Left lung (tissue), 10 donors: ENCODE results near the gene OSBPL2. TPM values are rescaled to one million over a fixed set of nuclear protein-coding genes. Genes with fewer than 3 reads are reported as not detected.

ENCODE experiments used
- ATAC-seq: fragments of 200-7000 bp; cut with Tn5 transposase; one replicate; pipeline ENCODE4 v1.9.1; 2020; ENCODE audit warnings: moderate library complexity
- DNase-seq, 4 donors: peaks; one replicate each; pipeline ENCODE4 v3.0.0-alpha.2; 2013 to 2020
- H3K27ac ChIP-seq, 2 donors: fragments of 200-600 bp; sonication (generic) in 1 of 2; one replicate each; pipeline versions ENCODE4 v1.5.0 to v1.8.0; 2020 to 2021
- H3K27me3 ChIP-seq, 2 donors: fragments of 200-600 bp; sonication (generic) in 1 of 2; one replicate each; pipeline versions ENCODE4 v1.5.0 to v1.8.0; 2020 to 2021
- H3K36me3 ChIP-seq, 2 donors: fragments of 200-600 bp; sonication (generic) in 1 of 2; one replicate each; pipeline versions ENCODE4 v1.5.0 to v1.8.0; 2020 to 2021
- H3K4me1 ChIP-seq, 2 donors: fragments of 200-600 bp; one replicate each; pipeline ENCODE4 v1.8.0; 2021
- H3K4me3 ChIP-seq, 2 donors: fragments of 200-600 bp; sonication (generic) in 1 of 2; one replicate each; pipeline versions ENCODE4 v1.5.0 to v1.8.0; 2020 to 2021; ENCODE audit warnings: mild to moderate bottlenecking in 1 of 2
- H3K9me3 ChIP-seq, 2 donors: fragments of 200-600 bp; sonication (generic) in 1 of 2; one replicate each; pipeline versions ENCODE4 v1.5.0 to v1.8.0; 2020 to 2021
- intact Hi-C, 2 donors: fragments of 100-400 bp; cut with DNase I; formaldehyde crosslinking; loops; one replicate each; pipeline versions ENCODE4 v1.11.2 to v1.14.2; 2022
- polyA plus RNA-seq, 6 donors: library from polyadenylated mRNA; unstranded; fragments of 120-200 nt; gene quantifications; one replicate each; pipeline ENCODE4 v1.2.1, GENCODE V29; 2013; ENCODE audit not compliant: insufficient read length in 6 of 6
- total RNA-seq, 2 donors: library from RNA; stranded (reverse); fragmentation: NEBNext Ultra II Directional; extraction: Animal tissue kit (Norgen Biotek cat#: 25700); gene quantifications; one replicate each; pipeline ENCODE4 v1.2.1, GENCODE V29; 2021
- TF ChIP-seq, protein P1 (sequence below), 2 donors: fragments of 200-600 bp; sonication (generic) in 1 of 2; IDR thresholded peaks; one replicate each; pipeline versions ENCODE4 v1.5.0 to v1.8.0; 2021; ENCODE audit warnings: antibody characterized with exemption in 2 of 2
- donor health status: DM: no; HTN: yes; CAD: no.
- donor health status: DM: no; HTN: no; CAD: no.

The OSBPL2 gene
- total and polyA plus RNA-seq, 8 donors = 25.6 to 47.3 (median 32.4) TPM

DNA sequence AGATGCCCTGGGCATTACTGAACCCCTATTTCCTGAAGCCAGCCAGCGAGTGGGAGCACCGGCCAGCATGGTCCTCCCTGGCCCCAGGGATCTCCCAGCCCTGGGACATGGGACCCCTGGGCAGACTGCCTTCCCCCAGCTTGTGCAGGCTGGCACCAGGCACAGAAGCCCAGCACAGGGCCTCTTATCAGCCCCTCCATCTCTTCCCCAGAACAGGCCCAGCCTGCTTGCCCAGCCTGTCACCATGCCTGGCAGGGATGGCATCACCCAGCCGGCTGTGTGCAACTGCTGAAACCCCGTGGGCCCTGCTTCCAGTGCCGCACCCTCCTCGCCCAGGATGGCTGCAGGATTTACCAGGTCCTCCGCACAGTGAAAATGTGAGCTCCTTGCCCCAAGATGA lies 6.1 kb upstream of the OSBPL2 start:
- no peak overlapping the region for H3K27ac ChIP-seq
- no peak overlapping the region for H3K4me3 ChIP-seq
- DNase-seq (peak in 2 of 4 donors; percentile 30 to 52), ATAC-seq (no peak)
- H3K4me1 ChIP-seq = no peaks in the 10 kb centered on the region
- peaks cover 0 to 39% of the 10 kb centered on the region in 2 donors for H3K27me3 ChIP-seq
- intact Hi-C loops = no loop called here
- TF ChIP-seq, protein P1, sequence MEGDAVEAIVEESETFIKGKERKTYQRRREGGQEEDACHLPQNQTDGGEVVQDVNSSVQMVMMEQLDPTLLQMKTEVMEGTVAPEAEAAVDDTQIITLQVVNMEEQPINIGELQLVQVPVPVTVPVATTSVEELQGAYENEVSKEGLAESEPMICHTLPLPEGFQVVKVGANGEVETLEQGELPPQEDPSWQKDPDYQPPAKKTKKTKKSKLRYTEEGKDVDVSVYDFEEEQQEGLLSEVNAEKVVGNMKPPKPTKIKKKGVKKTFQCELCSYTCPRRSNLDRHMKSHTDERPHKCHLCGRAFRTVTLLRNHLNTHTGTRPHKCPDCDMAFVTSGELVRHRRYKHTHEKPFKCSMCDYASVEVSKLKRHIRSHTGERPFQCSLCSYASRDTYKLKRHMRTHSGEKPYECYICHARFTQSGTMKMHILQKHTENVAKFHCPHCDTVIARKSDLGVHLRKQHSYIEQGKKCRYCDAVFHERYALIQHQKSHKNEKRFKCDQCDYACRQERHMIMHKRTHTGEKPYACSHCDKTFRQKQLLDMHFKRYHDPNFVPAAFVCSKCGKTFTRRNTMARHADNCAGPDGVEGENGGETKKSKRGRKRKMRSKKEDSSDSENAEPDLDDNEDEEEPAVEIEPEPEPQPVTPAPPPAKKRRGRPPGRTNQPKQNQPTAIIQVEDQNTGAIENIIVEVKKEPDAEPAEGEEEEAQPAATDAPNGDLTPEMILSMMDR (IDR thresholded peaks at IDR 0.05) = no peak
- no peaks in the 10 kb centered on the region for H3K36me3 ChIP-seq
- H3K9me3 ChIP-seq = no peaks in the 10 kb centered on the region

DNA sequence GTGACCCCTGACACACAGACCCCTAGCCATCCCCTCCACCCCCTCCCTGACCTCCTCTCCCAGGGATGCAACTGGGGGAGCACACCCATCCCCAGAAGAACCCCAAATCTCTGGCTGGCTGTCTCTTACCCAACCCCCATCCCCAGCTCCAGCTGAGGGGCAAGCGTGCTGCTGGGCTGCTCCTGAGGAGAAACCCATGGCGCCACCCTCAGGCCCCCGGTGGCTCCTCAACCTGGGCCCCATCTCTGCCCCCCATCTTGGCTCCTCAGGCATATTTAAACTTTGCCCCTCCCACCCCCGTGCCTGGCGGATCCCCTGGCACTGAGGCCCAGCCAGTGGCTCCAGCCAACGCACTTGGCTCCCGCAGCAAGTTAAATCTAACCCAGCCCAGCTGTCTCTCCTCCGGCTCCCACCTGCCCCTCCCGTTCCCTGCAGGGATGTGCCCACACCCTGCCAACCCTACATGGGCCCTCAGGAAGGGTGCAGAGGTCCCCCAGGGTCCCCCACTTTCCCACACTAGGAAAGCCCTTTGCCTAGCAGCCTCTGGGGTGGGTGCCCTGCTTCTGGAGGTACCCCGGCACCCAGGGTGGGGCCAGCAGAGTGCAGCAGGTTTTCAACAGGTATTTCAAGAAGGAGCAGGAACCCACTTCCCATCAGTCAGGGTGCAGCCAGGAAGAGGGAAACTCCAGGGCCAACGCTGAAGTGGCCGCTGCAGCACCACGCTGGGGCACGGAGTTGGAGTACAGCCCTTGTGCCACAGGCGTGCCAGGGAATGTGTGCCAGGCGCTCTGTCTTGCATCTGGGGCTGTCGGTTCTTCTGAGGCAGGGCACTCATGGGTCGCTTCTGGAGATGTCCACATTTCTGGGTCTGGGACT lies 5.3 kb upstream of the OSBPL2 start:
- H3K27me3 ChIP-seq = peaks cover 0 to 31% of the 10 kb centered on the region in 2 donors
- no peaks in the 10 kb centered on the region for H3K36me3 ChIP-seq
- DNase-seq (peak in 1 of 4 donors; percentile 74), ATAC-seq (no peak)
- TF ChIP-seq, protein P1 (IDR thresholded peaks at IDR 0.05) = no peak
- H3K4me1 ChIP-seq = peaks cover 0 to 7% of the 10 kb centered on the region in 2 donors
- H3K9me3 ChIP-seq = no peaks in the 10 kb centered on the region
- H3K4me3 ChIP-seq = no peak overlapping the region
- intact Hi-C loops = no loop called here
- no peak overlapping the region for H3K27ac ChIP-seq

DNA sequence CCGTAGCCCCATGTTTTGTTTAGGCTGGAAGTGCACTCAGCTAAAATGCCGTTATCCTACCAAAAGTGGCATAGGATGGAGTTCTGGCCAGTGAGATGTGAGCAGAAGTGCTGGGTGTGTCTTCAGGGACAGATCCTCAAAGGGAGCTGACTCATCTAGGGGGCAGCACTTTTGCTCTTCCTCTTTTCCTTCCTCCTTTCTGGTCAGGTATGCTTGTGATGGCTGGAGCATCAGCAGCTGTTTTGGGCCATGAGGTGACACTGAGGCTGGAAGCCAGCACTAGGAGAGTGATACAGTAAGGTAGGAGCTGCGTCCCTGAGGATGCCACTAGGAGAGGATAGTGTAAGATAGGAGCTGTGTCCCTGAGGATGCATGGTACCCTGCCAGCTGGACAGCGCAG lies 4.6 kb upstream of the OSBPL2 start:
- ATAC-seq (no peak), DNase-seq (no peak)
- H3K9me3 ChIP-seq = no peaks in the 10 kb centered on the region
- intact Hi-C loops = no loop called here
- H3K27me3 ChIP-seq = peaks cover 0 to 24% of the 10 kb centered on the region in 2 donors
- H3K4me3 ChIP-seq = no peak overlapping the region
- H3K36me3 ChIP-seq = no peaks in the 10 kb centered on the region
- peaks cover 0 to 7% of the 10 kb centered on the region in 2 donors for H3K4me1 ChIP-seq
- no peak overlapping the region for H3K27ac ChIP-seq
- TF ChIP-seq, protein P1 (IDR thresholded peaks at IDR 0.05) = no peak

DNA sequence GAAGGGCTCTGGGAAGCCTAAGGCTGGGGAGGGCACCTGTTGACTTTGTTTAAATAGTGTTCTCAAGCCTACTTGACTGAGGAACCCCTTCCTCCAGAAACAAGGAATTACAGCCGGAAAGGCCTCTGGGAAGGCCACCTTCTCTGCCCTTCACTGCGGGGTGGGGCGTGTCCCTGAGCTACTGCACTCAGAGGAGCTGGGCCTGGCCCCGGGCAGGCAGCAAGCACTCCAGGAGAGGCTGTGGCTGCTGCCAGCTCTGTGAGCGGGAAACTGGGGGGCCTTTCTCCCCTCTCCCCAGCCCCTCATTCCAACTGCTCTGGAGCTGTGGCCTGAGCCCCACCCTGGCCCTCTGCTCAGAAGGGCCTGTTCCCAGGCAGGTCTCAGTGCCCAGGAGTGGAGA lies 4.0 kb upstream of the OSBPL2 start:
- TF ChIP-seq, protein P1 (IDR thresholded peaks at IDR 0.05) = no peak
- H3K9me3 ChIP-seq = no peaks in the 10 kb centered on the region
- ATAC-seq (peak; percentile 14), DNase-seq (peak in 2 of 4 donors; percentile 47 to 76)
- intact Hi-C loops = no loop called here
- peaks cover 3 to 12% of the 10 kb centered on the region in 2 donors for H3K4me1 ChIP-seq
- peaks cover 0 to 22% of the 10 kb centered on the region in 2 donors for H3K27me3 ChIP-seq
- no peak overlapping the region for H3K4me3 ChIP-seq
- no peaks in the 10 kb centered on the region for H3K36me3 ChIP-seq
- no peak overlapping the region for H3K27ac ChIP-seq

DNA sequence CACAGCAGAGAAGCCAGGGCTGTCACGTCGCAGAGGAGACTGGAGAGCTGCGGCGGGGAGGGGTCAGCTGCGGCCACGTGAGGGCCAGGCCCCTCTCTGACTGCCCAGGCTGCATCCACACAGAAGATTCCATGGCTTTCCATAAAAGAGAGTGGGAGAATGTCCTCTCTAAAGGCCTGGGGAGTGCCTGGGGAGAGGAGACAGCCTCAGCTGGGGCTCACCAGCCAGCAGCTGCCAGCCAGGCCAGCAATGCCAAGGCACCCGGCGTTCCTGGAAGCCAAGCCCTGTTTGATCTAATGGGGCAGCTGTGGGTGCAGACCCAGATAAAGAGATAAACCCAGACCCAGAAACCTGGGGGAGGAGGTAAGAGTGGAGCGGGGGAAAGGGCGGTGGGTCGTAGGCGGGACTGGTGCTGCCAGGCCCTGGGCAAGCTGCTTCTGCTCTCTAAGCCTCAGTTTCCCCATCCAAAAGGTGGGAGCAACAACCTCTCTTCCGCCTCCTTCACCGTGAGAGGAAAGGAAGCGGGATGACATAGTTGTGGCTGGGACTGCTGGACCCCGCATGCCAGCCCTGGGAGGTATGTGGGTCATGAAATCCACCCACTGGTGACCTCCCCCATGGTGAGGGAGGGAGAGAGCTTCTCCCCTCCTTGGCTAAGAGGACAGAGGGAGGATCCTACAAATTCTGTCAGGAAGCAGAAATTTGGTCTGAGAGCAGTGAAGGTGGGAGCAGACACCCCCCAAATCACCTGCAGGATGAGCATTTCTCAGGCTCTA lies 3.1 kb upstream of the OSBPL2 start:
- TF ChIP-seq, protein P1 (IDR thresholded peaks at IDR 0.05) = no peak
- H3K36me3 ChIP-seq = no peaks in the 10 kb centered on the region
- H3K4me1 ChIP-seq = peaks cover 9 to 21% of the 10 kb centered on the region in 2 donors
- intact Hi-C loops = no loop called here
- H3K27me3 ChIP-seq = peaks cover 0 to 22% of the 10 kb centered on the region in 2 donors
- ATAC-seq = no peak
- H3K4me3 ChIP-seq = no peak overlapping the region
- no peaks in the 10 kb centered on the region for H3K9me3 ChIP-seq
- no peak overlapping the region for H3K27ac ChIP-seq
- DNase-seq = peak in 1 of 4 donors; percentile 53
